HTR-8/SVneo (cell line): Measurements from ENCODE around the gene IVL.

ENCODE experiments used
- DNase-seq: peaks from one replicate; pipeline ENCODE4 v3.0.0; 2011; ENCODE audit warnings: low spot score, mixed read lengths; ENCODE audit not compliant: insufficient read length
- FAIRE-seq: peaks from 2 replicates; lab custom pipeline; 2011; peaks lifted over from hg19 to GRCh38; lab: Jason Lieb, UNC

Gene IVL

GRCh38 chr1:152886085-152886484, 22.3 kb upstream of the IVL start:
- no peak for FAIRE-seq
- DNase-seq, result no peak

GRCh38 chr1:152886758-152887409, 21.5 kb upstream of the IVL start:
- DNase-seq (no peak), FAIRE-seq (no peak)

GRCh38 chr1:152888126-152888525, 20.2 kb upstream of the IVL start:
- FAIRE-seq, result no peak

GRCh38 chr1:152899027-152899426, 9.3 kb upstream of the IVL start:
- DNase-seq, result no peak
- FAIRE-seq, result no peak

More at GRCh38 chr1:152888126-152888525, 20.2 kb upstream of the IVL start:
- DNase-seq, result no peak

GRCh38 chr1:152899883-152900282, 8.5 kb upstream of the IVL start:
- FAIRE-seq, result no peak
- DNase-seq, result no peak

- FAIRE-seq, result no peak
Measured at GRCh38 chr1:152901631-152902030, 6.7 kb upstream of the IVL start.

GRCh38 chr1:152902636-152903035, 5.7 kb upstream of the IVL start:
- DNase-seq, result no peak
- no peak for FAIRE-seq

More at GRCh38 chr1:152901631-152902030, 6.7 kb upstream of the IVL start:
- no peak for DNase-seq

- DNase-seq (no peak), FAIRE-seq (no peak)
Measured at GRCh38 chr1:152904688-152905440, 3.5 kb upstream of the IVL start.

GRCh38 chr1:152906023-152906565, 2.3 kb upstream of the IVL start:
- FAIRE-seq (no peak), DNase-seq (peak; percentile 37)

GRCh38 chr1:152909206-152909605, 860 bp downstream of the IVL start:
- DNase-seq, result no peak
- FAIRE-seq, result no peak

GRCh38 chr1:152912471-152912870, 4.1 kb downstream of the IVL start:
- DNase-seq (no peak), FAIRE-seq (no peak)

- DNase-seq, result no peak
- FAIRE-seq, result no peak
Measured at GRCh38 chr1:152912900-152913299, 4.6 kb downstream of the IVL start.

- no peak for DNase-seq
- no peak for FAIRE-seq
Measured at GRCh38 chr1:152917794-152918193, 9.4 kb downstream of the IVL start.

- DNase-seq, result no peak
- no peak for FAIRE-seq
Measured at GRCh38 chr1:152919071-152919470, 10.7 kb downstream of the IVL start.

- FAIRE-seq (no peak), DNase-seq (no peak)
Measured at GRCh38 chr1:152924191-152924590, 15.8 kb downstream of the IVL start.

- no peak for DNase-seq
- no peak for FAIRE-seq
Measured at GRCh38 chr1:152926091-152926490, 17.7 kb downstream of the IVL start.

- no peak for DNase-seq
- FAIRE-seq, result no peak
Measured at GRCh38 chr1:152928671-152929070, 20.3 kb downstream of the IVL start.

GRCh38 chr1:152932170-152932811, 23.9 kb downstream of the IVL start:
- DNase-seq (no peak), FAIRE-seq (no peak)

GRCh38 chr1:152933196-152933595, 24.9 kb downstream of the IVL start:
- FAIRE-seq, result no peak
- no peak for DNase-seq

GRCh38 chr1:152940614-152941013, 32.3 kb downstream of the IVL start:
- DNase-seq, result no peak
- FAIRE-seq, result no peak
